HG03039 (cell line): ENCODE measurements around the gene MTSS2.
"Not testable (repeated sequence)": the region's sequence is repeated elsewhere in the genome, so short reads cannot be mapped to it uniquely, and the experiment has no call there.

ENCODE experiments used
- ATAC-seq: cut with Tn5 transposase; IDR thresholded peaks from one replicate; pipeline ENCODE4 v1.9.1; 2021; ENCODE audit warnings: mild to moderate bottlenecking, moderate library complexity; ENCODE audit not compliant: unreplicated experiment

Gene MTSS2

GRCh38 chr16:70656712-70657263 is 29.1 kb downstream of the MTSS2 start:
- no peak for ATAC-seq

- ATAC-seq, result no peak
These were observed 29.7 kb downstream of the MTSS2 start for GRCh38 chr16:70656065-70656711.

GRCh38 chr16:70653809-70654771 is 31.8 kb downstream of the MTSS2 start:
- no peak for ATAC-seq

GRCh38 chr16:70653406-70653805 is 32.4 kb downstream of the MTSS2 start:
- no peak for ATAC-seq

- ATAC-seq, result no peak
These were observed 33.5 kb downstream of the MTSS2 start for GRCh38 chr16:70652322-70652721.

GRCh38 chr16:70651524-70651923 is 34.3 kb downstream of the MTSS2 start:
- no peak for ATAC-seq

- ATAC-seq, result no peak
These were observed 35.6 kb downstream of the MTSS2 start for GRCh38 chr16:70650216-70650615.

- no peak for ATAC-seq
These were observed 36.6 kb downstream of the MTSS2 start for GRCh38 chr16:70649300-70649699.

GRCh38 chr16:70648606-70649005 is 37.2 kb downstream of the MTSS2 start:
- ATAC-seq, result no peak

GRCh38 chr16:70647441-70648359 is 38.2 kb downstream of the MTSS2 start:
- ATAC-seq, result no peak

- ATAC-seq, result no peak
These were observed 39.3 kb downstream of the MTSS2 start, which contains the start of gene IL34 for GRCh38 chr16:70646260-70647241. Gene IL34 (plus strand): TSS chr16:70646559. CDS start chr16:70646948, 389 bp downstream.

GRCh38 chr16:70644763-70645597 is 40.9 kb downstream of the MTSS2 start:
- no peak for ATAC-seq

- not testable (repeated sequence) for ATAC-seq
These were observed 42.6 kb downstream of the MTSS2 start for GRCh38 chr16:70643264-70643663.

GRCh38 chr16:70642633-70643032 is 43.2 kb downstream of the MTSS2 start:
- no peak for ATAC-seq

- no peak for ATAC-seq
These were observed 46.8 kb downstream of the MTSS2 start for GRCh38 chr16:70638814-70639792.
